Astrocyte (in vitro differentiated cells and primary cell): Measurements from ENCODE around the gene TTLL5. TPM values are rescaled to one million over a fixed set of nuclear protein-coding genes. Genes with fewer than 3 reads are reported as not detected.

Experiments used
- DNase-seq: peaks from one replicate; pipeline ENCODE4 v3.0.0-alpha.2; 2010; ENCODE audit warnings: low read depth
- FAIRE-seq: peaks from 2 replicates; lab custom pipeline; 2011; peaks lifted over from hg19 to GRCh38; lab: Jason Lieb, UNC
- H2AFZ ChIP-seq: 2 replicates; pipeline ENCODE4 v1.6.0; 2012; ENCODE audit warnings: low read depth, low read length, inconsistent platforms
- H3K27ac ChIP-seq: 2 replicates; pipeline ENCODE4 v1.5.1; 2011; ENCODE audit warnings: low read depth, low read length, inconsistent platforms
- H3K27me3 ChIP-seq: 2 replicates; pipeline ENCODE4 v1.6.0; 2011; ENCODE audit warnings: low read length, inconsistent platforms; ENCODE audit not compliant: insufficient read depth
- H3K36me3 ChIP-seq: 2 replicates; pipeline ENCODE4 v1.5.1; 2011; ENCODE audit warnings: low read length, inconsistent platforms; ENCODE audit not compliant: insufficient read depth
- H3K4me1 ChIP-seq: 2 replicates; pipeline ENCODE4 v1.5.1; 2011; ENCODE audit warnings: low read length, inconsistent platforms; ENCODE audit not compliant: insufficient read depth
- H3K4me2 ChIP-seq: 2 replicates; pipeline ENCODE4 v1.6.0; 2012; ENCODE audit warnings: low read length, inconsistent platforms
- H3K4me3 ChIP-seq: 2 replicates; pipeline ENCODE4 v1.5.1; 2011; ENCODE audit warnings: low read depth, mild to moderate bottlenecking, low read length, inconsistent platforms; ENCODE audit not compliant: insufficient read depth
- H3K79me2 ChIP-seq: 2 replicates; pipeline ENCODE4 v1.6.0; 2012; ENCODE audit warnings: mild to moderate bottlenecking, low read length, inconsistent platforms; ENCODE audit not compliant: insufficient read depth
- H3K9ac ChIP-seq: 2 replicates; pipeline ENCODE4 v1.6.0; 2012; ENCODE audit warnings: mild to moderate bottlenecking, low read length, inconsistent platforms
- H3K9me3 ChIP-seq: 2 replicates; pipeline ENCODE4 v1.5.1; 2012; ENCODE audit warnings: low read depth, mild to moderate bottlenecking, low read length, inconsistent platforms; ENCODE audit not compliant: insufficient read depth
- H4K20me1 ChIP-seq: 2 replicates; pipeline ENCODE4 v1.6.0; 2012; ENCODE audit warnings: low read length, inconsistent platforms; ENCODE audit not compliant: insufficient read depth
- H3K27ac Mint-ChIP-seq: one replicate; pipeline ENCODE4 v1.8.0; 2021; ENCODE audit warnings: mild to moderate bottlenecking, mixed read lengths; ENCODE audit not compliant: unreplicated experiment
- H3K27me3 Mint-ChIP-seq: one replicate; pipeline ENCODE4 v1.8.0; 2021; ENCODE audit warnings: low read depth, mixed read lengths; ENCODE audit not compliant: unreplicated experiment
- H3K36me3 Mint-ChIP-seq: one replicate; pipeline ENCODE4 v1.8.0; 2021; ENCODE audit warnings: low read depth, mixed read lengths; ENCODE audit not compliant: unreplicated experiment
- H3K4me1 Mint-ChIP-seq: one replicate; pipeline ENCODE4 v1.8.0; 2021; ENCODE audit warnings: low read depth, mixed read lengths; ENCODE audit not compliant: unreplicated experiment
- H3K4me3 Mint-ChIP-seq: one replicate; pipeline ENCODE4 v1.8.0; 2021; ENCODE audit warnings: mild to moderate bottlenecking, moderate library complexity, mixed read lengths; ENCODE audit not compliant: unreplicated experiment
- H3K9me3 Mint-ChIP-seq: one replicate; pipeline ENCODE4 v1.8.0; 2021; ENCODE audit warnings: mild to moderate bottlenecking, mixed read lengths; ENCODE audit not compliant: unreplicated experiment
- EZH2 ChIP-seq: IDR thresholded peaks from 2 replicates; pipeline ENCODE4 v1.6.1; 2012; ENCODE audit warnings: mild to moderate bottlenecking, low read length, inconsistent platforms; ENCODE audit not compliant: insufficient read depth
- total RNA-seq: library from RNA; stranded (reverse); gene quantifications from 2 replicates; pipeline ENCODE4 v1.2.1, GENCODE V29; 2021
- TF ChIP-seq, protein P1 (sequence below): IDR thresholded peaks from 2 replicates; pipeline ENCODE4 v1.5.1; 2011; ENCODE audit warnings: low read depth, mild to moderate bottlenecking, inconsistent platforms, low read length, moderate library complexity; ENCODE audit not compliant: insufficient read depth

Gene TTLL5
- total RNA-seq, 1 donor from 2014 or later: 24.0 TPM

DNA sequence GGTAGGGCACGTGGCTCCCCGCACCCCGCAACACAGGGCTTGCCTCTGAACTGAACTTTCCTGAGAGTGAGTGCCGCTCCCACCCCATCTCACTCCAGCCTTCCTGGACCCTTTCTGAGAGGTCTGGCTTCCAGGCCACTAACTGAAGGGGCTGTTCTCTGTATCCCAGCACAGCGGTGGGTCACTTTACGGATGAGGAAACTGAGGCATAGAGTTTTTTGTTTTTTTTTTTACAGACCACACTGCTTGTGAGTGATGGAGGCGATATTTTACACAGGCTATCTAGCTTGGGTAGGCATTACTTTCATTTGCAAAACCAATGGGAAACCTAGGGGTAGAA, 321.9 kb downstream of the TTLL5 start:
- no peaks in the 10 kb centered on the region for H3K27me3 Mint-ChIP-seq
- H3K4me3 Mint-ChIP-seq: peak overlapping the region; percentile 79
- Histone ChIP-seq H3K79me2 (peaks cover 30% of the 10 kb centered on the region), H3K4me1 (peaks cover 34% of the 10 kb centered on the region), H3K36me3 (no peaks in the 10 kb centered on the region), H3K27me3 (no peaks in the 10 kb centered on the region), H3K4me3 (peak overlapping the region; percentile 72), H2AFZ (peak overlapping the region; percentile 90), H4K20me1 (no peaks in the 10 kb centered on the region), H3K4me2 (peak overlapping the region; percentile 98), H3K9me3 (no peaks in the 10 kb centered on the region), H3K27ac (no peak overlapping the region), H3K9ac (peak overlapping the region; percentile 97)
- peak overlapping the region; percentile 41 for H3K27ac Mint-ChIP-seq
- FAIRE-seq: no peak
- TF ChIP-seq EZH2: no peak
- TF ChIP-seq, protein P1, sequence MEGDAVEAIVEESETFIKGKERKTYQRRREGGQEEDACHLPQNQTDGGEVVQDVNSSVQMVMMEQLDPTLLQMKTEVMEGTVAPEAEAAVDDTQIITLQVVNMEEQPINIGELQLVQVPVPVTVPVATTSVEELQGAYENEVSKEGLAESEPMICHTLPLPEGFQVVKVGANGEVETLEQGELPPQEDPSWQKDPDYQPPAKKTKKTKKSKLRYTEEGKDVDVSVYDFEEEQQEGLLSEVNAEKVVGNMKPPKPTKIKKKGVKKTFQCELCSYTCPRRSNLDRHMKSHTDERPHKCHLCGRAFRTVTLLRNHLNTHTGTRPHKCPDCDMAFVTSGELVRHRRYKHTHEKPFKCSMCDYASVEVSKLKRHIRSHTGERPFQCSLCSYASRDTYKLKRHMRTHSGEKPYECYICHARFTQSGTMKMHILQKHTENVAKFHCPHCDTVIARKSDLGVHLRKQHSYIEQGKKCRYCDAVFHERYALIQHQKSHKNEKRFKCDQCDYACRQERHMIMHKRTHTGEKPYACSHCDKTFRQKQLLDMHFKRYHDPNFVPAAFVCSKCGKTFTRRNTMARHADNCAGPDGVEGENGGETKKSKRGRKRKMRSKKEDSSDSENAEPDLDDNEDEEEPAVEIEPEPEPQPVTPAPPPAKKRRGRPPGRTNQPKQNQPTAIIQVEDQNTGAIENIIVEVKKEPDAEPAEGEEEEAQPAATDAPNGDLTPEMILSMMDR: no peak
- no peaks in the 10 kb centered on the region for H3K9me3 Mint-ChIP-seq
- no peak for DNase-seq
- no peaks in the 10 kb centered on the region for H3K36me3 Mint-ChIP-seq
- H3K4me1 Mint-ChIP-seq: peaks cover 34% of the 10 kb centered on the region

DNA sequence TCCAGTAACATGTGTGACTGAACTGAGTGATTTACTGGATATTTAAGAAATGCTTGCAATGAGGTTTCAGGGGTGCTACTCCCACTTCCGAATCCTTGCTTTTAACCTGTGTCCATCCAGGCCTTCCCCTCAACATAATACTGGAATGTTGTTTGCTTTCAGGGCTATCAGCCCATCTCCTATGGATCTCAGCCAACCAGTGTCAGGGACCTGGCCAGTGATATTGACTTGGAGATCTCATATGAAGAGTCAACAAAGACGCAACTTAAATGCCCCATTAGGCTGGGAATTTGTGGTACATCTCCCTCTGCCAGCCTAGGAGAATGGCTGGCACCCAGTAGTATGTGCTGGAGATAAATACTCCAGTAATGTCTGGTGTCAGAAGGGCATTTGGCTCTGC, 323.6 kb downstream of the TTLL5 start:
- Mint-ChIP-seq H3K36me3 (no peaks in the 10 kb centered on the region), H3K27me3 (no peaks in the 10 kb centered on the region), H3K27ac (no peak overlapping the region), H3K4me3 (peak overlapping the region; percentile 96), H3K4me1 (peaks cover 23% of the 10 kb centered on the region), H3K9me3 (no peaks in the 10 kb centered on the region)
- Histone ChIP-seq H3K4me1 (peaks cover 30% of the 10 kb centered on the region), H2AFZ (no peak overlapping the region), H3K36me3 (no peaks in the 10 kb centered on the region), H3K79me2 (peaks cover 25% of the 10 kb centered on the region), H3K4me2 (no peak overlapping the region), H3K27me3 (no peaks in the 10 kb centered on the region), H3K9me3 (no peaks in the 10 kb centered on the region), H3K9ac (no peak overlapping the region), H3K4me3 (no peak overlapping the region), H4K20me1 (no peaks in the 10 kb centered on the region), H3K27ac (no peak overlapping the region)
- FAIRE-seq (no peak), DNase-seq (no peak)
- no peak for TF ChIP-seq EZH2
- TF ChIP-seq, protein P1: no peak

DNA sequence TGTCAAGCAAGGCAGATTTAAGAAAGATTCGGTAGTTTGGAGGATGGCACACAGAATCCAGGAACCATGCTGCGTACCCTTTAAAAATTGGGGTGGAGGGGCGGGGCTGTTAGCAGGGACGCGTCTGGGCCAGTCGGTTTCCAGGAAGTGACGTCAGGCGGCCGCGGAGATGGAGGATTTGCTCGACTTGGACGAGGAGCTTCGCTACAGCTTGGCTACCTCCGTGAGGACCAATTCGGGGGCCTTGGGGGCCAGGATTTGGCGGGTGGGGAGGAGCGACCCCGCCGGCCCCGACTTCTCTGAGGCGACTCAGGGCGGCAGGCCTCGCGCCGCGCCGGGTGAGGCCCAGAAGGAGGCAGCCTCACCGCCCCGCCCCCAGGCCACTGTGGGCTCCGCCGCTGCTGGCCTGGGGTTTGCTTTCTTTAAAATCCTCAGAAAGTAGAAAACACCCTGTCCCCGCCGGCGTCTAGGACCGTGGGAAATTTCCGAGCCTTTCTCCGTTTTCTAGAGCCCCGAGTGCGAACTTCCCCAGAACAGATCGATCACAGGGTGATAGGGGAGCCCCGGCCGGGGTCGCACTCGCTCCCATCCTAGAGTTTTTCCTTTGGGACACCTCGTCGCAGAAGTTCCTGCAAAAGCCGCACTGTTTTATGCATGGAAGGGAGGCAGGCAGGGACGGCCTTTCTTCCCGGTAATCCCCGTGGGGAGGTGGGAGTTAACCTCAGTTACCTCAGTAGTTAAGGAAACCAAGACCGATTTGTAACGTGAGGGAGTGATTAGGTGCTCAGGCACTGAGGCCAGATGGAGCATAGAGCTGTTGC, 324.8 kb downstream of the TTLL5 start, which contains the start of gene IFT43:
IFT43 (plus strand) TSS at position 146 of the 821 bp plus-strand sequence; CDS start at position 170, 24 bp downstream.
- peaks cover 14% of the 10 kb centered on the region for H3K4me1 Mint-ChIP-seq
- Histone ChIP-seq H2AFZ (peak within 1 kb of the TSS; percentile 81), H3K4me2 (peak within 1 kb of the TSS; percentile 98), H3K4me3 (peak within 1 kb of the TSS; percentile 93), H3K4me1 (peaks cover 20% of the 10 kb centered on the region), H3K36me3 (peaks cover 3% of the 10 kb centered on the region), H4K20me1 (no peaks in the 10 kb centered on the region), H3K79me2 (peaks cover 18% of the 10 kb centered on the region), H3K9me3 (no peaks in the 10 kb centered on the region), H3K27me3 (no peaks in the 10 kb centered on the region), H3K27ac (peak within 1 kb of the TSS; percentile 89), H3K9ac (peak within 1 kb of the TSS; percentile 95)
- TF ChIP-seq, protein P1: no peak
- TF ChIP-seq EZH2: no peak
- H3K27me3 Mint-ChIP-seq: no peaks in the 10 kb centered on the region
- no peaks in the 10 kb centered on the region for H3K9me3 Mint-ChIP-seq
- H3K36me3 Mint-ChIP-seq: peaks cover 2% of the 10 kb centered on the region
- H3K27ac Mint-ChIP-seq: peak within 1 kb of the TSS; percentile 80
- peak within 1 kb of the TSS; percentile 96 for H3K4me3 Mint-ChIP-seq
- DNase-seq: peak; percentile 59
- FAIRE-seq: no peak
